ENCODE measurements around the gene PLEKHJ1.

DNA sequence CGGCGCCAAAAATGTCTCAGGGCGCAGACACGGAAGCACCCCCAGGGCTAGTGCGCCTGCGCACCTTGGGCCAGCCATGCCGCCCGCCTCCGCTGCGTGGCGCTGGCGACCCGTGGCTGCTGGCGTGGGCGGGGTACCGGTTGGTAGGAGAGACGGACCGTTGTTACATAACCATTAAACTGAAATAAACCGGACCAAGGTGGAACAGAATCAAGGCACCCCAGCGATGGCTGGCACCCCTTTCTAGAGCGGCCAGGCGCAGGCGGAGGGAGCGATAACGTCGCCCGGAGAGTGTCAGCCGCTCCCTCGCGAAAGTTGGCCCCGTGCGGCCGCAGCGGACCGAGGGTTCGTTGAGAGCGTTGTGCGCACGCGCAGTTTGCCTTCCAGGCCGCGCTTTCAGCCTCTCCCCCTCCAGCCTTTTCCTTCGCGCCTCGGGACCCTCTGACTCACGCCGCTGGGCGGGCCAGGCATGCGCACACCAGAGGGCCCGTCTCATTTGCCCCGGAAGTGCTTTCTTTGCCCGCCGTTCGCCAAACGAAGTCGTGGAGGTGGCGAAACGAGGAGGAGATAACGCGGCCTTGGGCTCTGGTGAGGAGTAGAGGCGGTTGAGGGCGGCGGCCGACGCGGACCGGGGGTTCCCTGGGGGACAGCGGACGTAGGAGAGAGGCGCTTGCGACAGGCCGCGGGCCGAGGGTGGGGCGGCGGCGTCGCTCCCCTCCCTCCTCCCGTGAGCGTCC is at the start of gene PLEKHJ1, which contains the start of gene SF3A2:
- TF ChIP-seq EZH2 (IDR thresholded peaks at IDR 0.05; ENCODE audit: insufficient read depth, low read length): no peak
- TF ChIP-seq, protein P1, sequence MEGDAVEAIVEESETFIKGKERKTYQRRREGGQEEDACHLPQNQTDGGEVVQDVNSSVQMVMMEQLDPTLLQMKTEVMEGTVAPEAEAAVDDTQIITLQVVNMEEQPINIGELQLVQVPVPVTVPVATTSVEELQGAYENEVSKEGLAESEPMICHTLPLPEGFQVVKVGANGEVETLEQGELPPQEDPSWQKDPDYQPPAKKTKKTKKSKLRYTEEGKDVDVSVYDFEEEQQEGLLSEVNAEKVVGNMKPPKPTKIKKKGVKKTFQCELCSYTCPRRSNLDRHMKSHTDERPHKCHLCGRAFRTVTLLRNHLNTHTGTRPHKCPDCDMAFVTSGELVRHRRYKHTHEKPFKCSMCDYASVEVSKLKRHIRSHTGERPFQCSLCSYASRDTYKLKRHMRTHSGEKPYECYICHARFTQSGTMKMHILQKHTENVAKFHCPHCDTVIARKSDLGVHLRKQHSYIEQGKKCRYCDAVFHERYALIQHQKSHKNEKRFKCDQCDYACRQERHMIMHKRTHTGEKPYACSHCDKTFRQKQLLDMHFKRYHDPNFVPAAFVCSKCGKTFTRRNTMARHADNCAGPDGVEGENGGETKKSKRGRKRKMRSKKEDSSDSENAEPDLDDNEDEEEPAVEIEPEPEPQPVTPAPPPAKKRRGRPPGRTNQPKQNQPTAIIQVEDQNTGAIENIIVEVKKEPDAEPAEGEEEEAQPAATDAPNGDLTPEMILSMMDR (IDR thresholded peaks at IDR 0.05; ENCODE audit: insufficient read depth, low read depth, low read length): peak; percentile 80

All from astrocyte (in vitro differentiated cells and primary cell).